ENCODE results near the gene TMEM131. TPM values are rescaled to one million over a fixed set of nuclear protein-coding genes. Genes with fewer than 3 reads are reported as not detected.

TMEM131 gene
- total RNA-seq, 1 donor from 2014 or later = 35.4 TPM

- intact Hi-C loops (cut with DNase I) = no loop called here
- no peak overlapping the region for H3K27ac ChIP-seq
- H3K4me3 ChIP-seq = no peak overlapping the region
- no peaks in the 10 kb centered on the region for H3K27me3 ChIP-seq
- H3K36me3 ChIP-seq = no peaks in the 10 kb centered on the region
- no peaks in the 10 kb centered on the region for H3K9me3 ChIP-seq
- TF ChIP-seq CTCF (IDR thresholded peaks at IDR 0.05) = no peak
- no peak for TF ChIP-seq POLR2A (IDR thresholded peaks at IDR 0.05)
- no peak for TF ChIP-seq POLR2AphosphoS5 (IDR thresholded peaks at IDR 0.05; ENCODE audit: insufficient read depth in 1 of 2, low read depth in 1 of 2)
- no peak for DNase-seq (ENCODE audit: extremely low spot score in 2 of 2)
- no peaks in the 10 kb centered on the region for H3K4me1 ChIP-seq
These were observed 255.9 kb downstream of the TMEM131 start for GRCh38 chr2:97739893-97740245.

- TF ChIP-seq POLR2A (IDR thresholded peaks at IDR 0.05) = no peak
- H3K36me3 ChIP-seq = no peaks in the 10 kb centered on the region
- H3K27ac ChIP-seq = no peak overlapping the region
- H3K9me3 ChIP-seq = no peaks in the 10 kb centered on the region
- intact Hi-C loops (cut with DNase I) = no loop called here
- no peak overlapping the region for H3K4me3 ChIP-seq
- H3K4me1 ChIP-seq = no peaks in the 10 kb centered on the region
- no peak for DNase-seq (ENCODE audit: extremely low spot score in 2 of 2)
- H3K27me3 ChIP-seq = no peaks in the 10 kb centered on the region
These were observed 256.5 kb downstream of the TMEM131 start for GRCh38 chr2:97739020-97739892.

GRCh38 chr2:97738179-97739019, 257.3 kb downstream of the TMEM131 start:
- TF ChIP-seq POLR2AphosphoS5 (IDR thresholded peaks at IDR 0.05; ENCODE audit: insufficient read depth in 1 of 2, low read depth in 1 of 2) (no peak), POLR2A (IDR thresholded peaks at IDR 0.05) (no peak), CTCF (IDR thresholded peaks at IDR 0.05) (no peak)
- H3K9me3 ChIP-seq = no peaks in the 10 kb centered on the region
- intact Hi-C loops (cut with DNase I) = no loop called here
- H3K36me3 ChIP-seq = no peaks in the 10 kb centered on the region
- H3K27me3 ChIP-seq = no peaks in the 10 kb centered on the region
- no peak overlapping the region for H3K27ac ChIP-seq
- no peaks in the 10 kb centered on the region for H3K4me1 ChIP-seq
- no peak overlapping the region for H3K4me3 ChIP-seq
- no peak for DNase-seq (ENCODE audit: extremely low spot score in 2 of 2)

GRCh38 chr2:97737421-97738178, 258.1 kb downstream of the TMEM131 start:
- TF ChIP-seq POLR2A (IDR thresholded peaks at IDR 0.05) (no peak), POLR2AphosphoS5 (IDR thresholded peaks at IDR 0.05; ENCODE audit: insufficient read depth in 1 of 2, low read depth in 1 of 2) (no peak), CTCF (IDR thresholded peaks at IDR 0.05) (no peak)
- no peak for DNase-seq (ENCODE audit: extremely low spot score in 2 of 2)

GRCh38 chr2:97736608-97737330, 259.0 kb downstream of the TMEM131 start:
- H3K9me3 ChIP-seq = no peaks in the 10 kb centered on the region
- intact Hi-C loops (cut with DNase I) = no loop called here
- DNase-seq (ENCODE audit: extremely low spot score in 2 of 2) = no peak
- H3K4me3 ChIP-seq = no peak overlapping the region
- H3K27me3 ChIP-seq = no peaks in the 10 kb centered on the region
- no peaks in the 10 kb centered on the region for H3K36me3 ChIP-seq
- TF ChIP-seq CTCF (IDR thresholded peaks at IDR 0.05) (no peak), POLR2A (IDR thresholded peaks at IDR 0.05) (no peak)
- H3K4me1 ChIP-seq = no peaks in the 10 kb centered on the region
- no peak overlapping the region for H3K27ac ChIP-seq

More at GRCh38 chr2:97737421-97738178, 258.1 kb downstream of the TMEM131 start:
- Histone ChIP-seq H3K27me3 (no peaks in the 10 kb centered on the region), H3K4me1 (no peaks in the 10 kb centered on the region), H3K9me3 (no peaks in the 10 kb centered on the region), H3K27ac (no peak overlapping the region), H3K4me3 (no peak overlapping the region), H3K36me3 (no peaks in the 10 kb centered on the region)
- intact Hi-C loops (cut with DNase I) = no loop called here

All from vagina (tissue), 2 donors.